HepG2 (cell line): ENCODE measurements around the gene DDX18. TPM values are rescaled to one million over a fixed set of nuclear protein-coding genes. Genes with fewer than 3 reads are reported as not detected.

Source experiments
- AGO1 ChIP-seq: fragments of 200-400 bp; formaldehyde crosslinking; IDR thresholded peaks from 2 replicates; pipeline ENCODE4 v1.6.1; 2017; ENCODE audit warnings: mild to moderate bottlenecking, low read depth, low read length, moderate library complexity; ENCODE audit not compliant: poor library complexity, severe bottlenecking
- BRD4 ChIP-seq: sonication (generic); formaldehyde crosslinking; IDR thresholded peaks from 2 replicates; pipeline ENCODE4 v1.4.0; 2020; ENCODE audit warnings: missing genetic modification reagents
- CREB1 ChIP-seq, 2 experiments: fragments of 450-650 bp in 1 of 2; IDR thresholded peaks; 2 replicates each; pipeline ENCODE4 v1.6.1; 2016 to 2017; ENCODE audit warnings: control low read depth in 1 of 2, mild to moderate bottlenecking in 1 of 2, missing compliant biosample characterization in 1 of 2, missing genetic modification characterization in 1 of 2
- ESRRA ChIP-seq: sonication (generic); formaldehyde crosslinking; IDR thresholded peaks from 2 replicates; pipeline ENCODE4 v1.5.1; 2020; ENCODE audit warnings: mild to moderate bottlenecking, low read depth, missing genetic modification reagents
- FOXA1 ChIP-seq, 2 experiments: fragments of 450-650 bp in 1 of 2; sonication (generic) in 1 of 2; formaldehyde crosslinking in 1 of 2; IDR thresholded peaks; 2 replicates each; pipeline versions ENCODE4 v1.4.0 to v1.6.1; 2016 to 2020; ENCODE audit warnings: missing genetic modification reagents in 1 of 2
- FOXA3 ChIP-seq: IDR thresholded peaks from 2 replicates; pipeline ENCODE4 v1.6.1; 2016; ENCODE audit warnings: missing genetic modification reagents, missing compliant biosample characterization
- GABPA ChIP-seq, 2 experiments: IDR thresholded peaks; 2 replicates each; pipeline ENCODE4 v1.6.1; 2011 to 2016; ENCODE audit warnings: low read depth in 2 of 2, low read length in 1 of 2, missing biosample characterization in 1 of 2, missing genetic modification characterization in 1 of 2
- GTF3A ChIP-seq: sonication (generic); formaldehyde crosslinking; conservative IDR thresholded peaks from 2 replicates; pipeline ENCODE4 v1.4.0; 2020; ENCODE audit warnings: mild to moderate bottlenecking, missing genetic modification reagents
- MLLT10 ChIP-seq: sonication (generic); formaldehyde crosslinking; IDR thresholded peaks from 2 replicates; pipeline ENCODE4 v1.4.0; 2020; ENCODE audit warnings: missing genetic modification reagents
- PAWR ChIP-seq: sonication (generic); formaldehyde crosslinking; IDR thresholded peaks from 2 replicates; pipeline ENCODE4 v1.4.0; 2020; ENCODE audit warnings: missing genetic modification reagents, mild to moderate bottlenecking, borderline replicate concordance
- PHF5A ChIP-seq: IDR thresholded peaks from one replicate; pipeline ENCODE4 v1.6.1; 2018; ENCODE audit warnings: low read depth, missing genetic modification reagents; ENCODE audit not compliant: unreplicated experiment
- RAD21 ChIP-seq: fragments of 450-650 bp; formaldehyde crosslinking; IDR thresholded peaks from 2 replicates; pipeline ENCODE4 v1.5.0; 2020; ENCODE audit warnings: mild to moderate bottlenecking
- SAP130 ChIP-seq: IDR thresholded peaks from 2 replicates; pipeline ENCODE4 v1.6.1; 2016; ENCODE audit warnings: low read depth
- SCMH1 ChIP-seq: sonication (generic); formaldehyde crosslinking; IDR thresholded peaks from 2 replicates; pipeline ENCODE4 v1.9.0; 2021; ENCODE audit warnings: missing genetic modification reagents, mild to moderate bottlenecking, borderline replicate concordance
- TOE1 ChIP-seq: sonication (generic); formaldehyde crosslinking; IDR thresholded peaks from 2 replicates; pipeline ENCODE4 v1.4.0; 2020; ENCODE audit warnings: mild to moderate bottlenecking, missing genetic modification reagents
- YEATS4 ChIP-seq: sonication (generic); formaldehyde crosslinking; IDR thresholded peaks from 2 replicates; pipeline ENCODE4 v1.4.0; 2020; ENCODE audit warnings: missing genetic modification reagents, borderline replicate concordance
- ZFAT ChIP-seq: sonication (generic); formaldehyde crosslinking; conservative IDR thresholded peaks from 2 replicates; pipeline ENCODE4 v1.8.1; 2023; ENCODE audit warnings: missing genetic modification reagents, inconsistent platforms
- ZFP91 ChIP-seq: sonication (generic); formaldehyde crosslinking; IDR thresholded peaks from 2 replicates; pipeline ENCODE4 v1.9.0; 2022; ENCODE audit warnings: missing genetic modification reagents, mild to moderate bottlenecking, borderline replicate concordance
- ZNF101 ChIP-seq: sonication (generic); formaldehyde crosslinking; IDR thresholded peaks from 2 replicates; pipeline ENCODE4 v1.4.0; 2020; ENCODE audit warnings: mild to moderate bottlenecking, low read depth, missing genetic modification reagents, borderline replicate concordance
- ZNF20 ChIP-seq: sonication (generic); formaldehyde crosslinking; IDR thresholded peaks from 2 replicates; pipeline ENCODE4 v1.4.0; 2020; ENCODE audit warnings: mild to moderate bottlenecking, moderate library complexity, missing genetic modification reagents
- ZNF546 ChIP-seq: sonication (generic); formaldehyde crosslinking; conservative IDR thresholded peaks from 2 replicates; pipeline ENCODE4 v1.8.1; 2023; ENCODE audit warnings: mild to moderate bottlenecking, missing genetic modification reagents
- ZNF605 ChIP-seq: sonication (generic); formaldehyde crosslinking; IDR thresholded peaks from 2 replicates; pipeline ENCODE4 v1.8.0; 2022; ENCODE audit warnings: mild to moderate bottlenecking, missing genetic modification reagents
- ZNF615 ChIP-seq: sonication (generic); formaldehyde crosslinking; IDR thresholded peaks from 2 replicates; pipeline ENCODE4 v1.5.0; 2020; ENCODE audit warnings: mild to moderate bottlenecking, missing genetic modification reagents, borderline replicate concordance
- ZNF704 ChIP-seq: sonication (generic); formaldehyde crosslinking; IDR thresholded peaks from 2 replicates; pipeline ENCODE4 v1.8.1; 2023; ENCODE audit warnings: mild to moderate bottlenecking, inconsistent platforms, moderate library complexity, missing genetic modification reagents, borderline replicate concordance
- ZNF724P ChIP-seq: sonication (generic); formaldehyde crosslinking; IDR thresholded peaks from 2 replicates; pipeline ENCODE4 v1.8.0; 2022; ENCODE audit warnings: missing genetic modification reagents, borderline replicate concordance
- ZNF878 ChIP-seq: sonication (generic); formaldehyde crosslinking; IDR thresholded peaks from 2 replicates; pipeline ENCODE4 v1.8.1; 2023; ENCODE audit warnings: mild to moderate bottlenecking, missing genetic modification reagents, moderate library complexity
- ZSCAN20 ChIP-seq: sonication (generic); formaldehyde crosslinking; IDR thresholded peaks from 2 replicates; pipeline ENCODE4 v1.4.0; 2020; ENCODE audit warnings: missing genetic modification reagents, mild to moderate bottlenecking, borderline replicate concordance
- ZUFSP ChIP-seq: sonication (generic); formaldehyde crosslinking; IDR thresholded peaks from 2 replicates; pipeline ENCODE4 v1.9.0; 2021; ENCODE audit warnings: missing genetic modification reagents, mild to moderate bottlenecking, borderline replicate concordance
- polyA plus RNA-seq, 8 experiments: library from polyadenylated mRNA; depleted of rRNA in 3 of 8; stranded (reverse) in 7 of 8; unstranded in 1 of 8; fragments of >200 nt; fragmentation: Illumina TruSeq in 4 of 8; extraction: Trizol in 4 of 8; gene quantifications; 2 replicates each; pipeline versions ENCODE4 v1.2.1 to v1.2.3, GENCODE V29; 2011 to 2016; ENCODE audit warnings: low read depth in 4 of 8, missing spikeins in 1 of 8, mixed read lengths in 1 of 8; ENCODE audit not compliant: insufficient read depth in 1 of 8
- total RNA-seq, 5 experiments: library from RNA; depleted of rRNA; stranded (reverse); fragments of >200 nt; fragmentation: Illumina TruSeq; extraction: Trizol; gene quantifications; 2 replicates each; pipeline ENCODE4 v1.2.3, GENCODE V29; 2016; ENCODE audit warnings: low read depth in 1 of 5

Gene DDX18
- total and polyA plus RNA-seq, 2 of the 13 experiments (the other 11 are each of a cell fraction or from before 2014, with no cell fraction given) = 64.0 to 134 TPM

- TF ChIP-seq GABPA (IDR thresholded peaks at IDR 0.05; ENCODE audit: low read depth, low read length) (no peak), GABPA (CRISPR knock-in tag; IDR thresholded peaks at IDR 0.05; ENCODE audit: low read depth) (no peak), BRD4 (CRISPR knock-in tag) (no peak), PHF5A (no peak), ZFP91 (CRISPR knock-in tag) (no peak), YEATS4 (CRISPR knock-in tag) (no peak), ZNF20 (no peak), SCMH1 (CRISPR knock-in tag) (no peak), AGO1 (no peak), ZUFSP (CRISPR knock-in tag) (no peak), GTF3A (CRISPR knock-in tag) (no peak), FOXA1 (IDR thresholded peaks at IDR 0.05) (no peak), FOXA1 (CRISPR knock-in tag; IDR thresholded peaks at IDR 0.05) (no peak), ZNF546 (CRISPR knock-in tag) (no peak), ZNF101 (CRISPR knock-in tag) (no peak), CREB1 (IDR thresholded peaks at IDR 0.05) (no peak), CREB1 (CRISPR knock-in tag; IDR thresholded peaks at IDR 0.05) (peak; percentile 41; the same call in 1 of the 2 replicates), ZNF615 (CRISPR knock-in tag) (no peak), TOE1 (no peak), MLLT10 (CRISPR knock-in tag) (no peak), PAWR (CRISPR knock-in tag) (no peak), ZFAT (CRISPR knock-in tag) (no peak), ZNF724P (CRISPR knock-in tag) (no peak), SAP130 (CRISPR knock-in tag) (peak; percentile 30; the same call in 1 of the 2 replicates), ZNF878 (CRISPR knock-in tag) (peak; percentile 35; the same call in 1 of the 2 replicates), FOXA3 (CRISPR knock-in tag) (peak; percentile 59; the same call in 1 of the 2 replicates), ZNF704 (CRISPR knock-in tag) (no peak), ZNF605 (no peak), ZSCAN20 (CRISPR knock-in tag) (no peak), ESRRA (CRISPR knock-in tag) (no peak), RAD21 (CRISPR knock-in tag) (no peak)
Observed at GRCh38 chr2:117828870-117829269, 14.4 kb downstream of the DDX18 start (continued).
